ENCODE data around the gene ILDR2. TPM values are rescaled to one million over a fixed set of nuclear protein-coding genes. Genes with fewer than 3 reads are reported as not detected.

The ILDR2 gene
- total RNA-seq, 1 experiment from 2014 or later: not detected

DNA sequence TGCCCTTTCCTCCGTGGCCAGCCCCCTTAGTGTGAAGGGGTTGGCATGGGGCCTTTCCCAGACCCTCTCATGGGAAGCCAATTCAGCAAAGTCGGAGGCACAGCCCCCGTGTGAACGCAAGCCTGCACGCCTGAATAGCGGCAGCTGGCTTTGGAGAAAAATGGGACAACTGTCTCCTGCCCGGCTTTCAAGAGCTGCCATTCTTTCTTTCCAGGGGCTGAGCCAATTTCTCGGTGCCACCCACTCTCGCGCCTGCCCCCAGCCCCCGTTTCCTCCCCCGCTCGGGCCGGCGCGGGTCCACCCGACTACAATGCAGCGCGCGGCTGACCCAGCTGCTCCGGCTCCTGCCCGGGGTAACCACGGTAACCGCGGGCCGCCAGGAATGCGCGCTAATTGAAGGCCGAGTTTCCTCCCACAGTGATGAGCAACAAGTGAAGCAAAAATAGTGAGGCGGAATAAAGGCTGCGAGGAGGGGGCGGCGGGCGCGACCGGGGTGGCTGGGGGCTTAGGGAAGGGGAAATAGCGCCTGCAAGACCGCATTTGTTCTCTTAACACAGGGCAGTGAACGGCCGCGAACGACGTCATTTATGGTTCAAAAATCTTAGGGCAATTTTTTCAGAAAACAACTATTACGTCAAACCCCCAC lies 27.8 kb downstream of the ILDR2 start:
- TF ChIP-seq CTCF (conservative IDR thresholded peaks at IDR 0.05; ENCODE audit: low read depth, low read length) (no peak), EZH2 (IDR thresholded peaks at IDR 0.05; ENCODE audit: borderline replicate concordance, low read depth, low read length, poor library complexity, severe bottlenecking) (peak; percentile 78)
- H3K4me1 ChIP-seq (ENCODE audit: insufficient read depth, low read length, poor library complexity, severe bottlenecking): no peaks in the 10 kb centered on the region
- no peaks in the 10 kb centered on the region for H3K9me3 ChIP-seq (ENCODE audit: low read depth, low read length, poor library complexity, severe bottlenecking)
- ChIA-PET POLR2A (ENCODE audit: low non-redundant PET) (no interaction called here), CTCF (no interaction called here)
- no peak overlapping the region for H3K27ac ChIP-seq (ENCODE audit: low read depth, low read length, poor library complexity, severe bottlenecking)
- no peaks in the 10 kb centered on the region for H3K36me3 ChIP-seq (ENCODE audit: insufficient read depth, low read length, poor library complexity, severe bottlenecking)
- DNase-seq (ENCODE audit: low spot score): peak; percentile 21
- BruUV-seq (replicated peaks): no TSS peak
- no peak overlapping the region for H3K4me3 ChIP-seq (ENCODE audit: low read depth, low read length, poor library complexity, severe bottlenecking)
- intact Hi-C loops (cut with micrococcal nuclease; ENCODE audit: unreplicated experiment): no loop called here
- H3K27me3 ChIP-seq (replicated peaks; ENCODE audit: insufficient read depth, low read depth, low read length, poor library complexity): peaks cover 91% of the 10 kb centered on the region

- no peak overlapping the region for H3K4me3 ChIP-seq (ENCODE audit: low read depth, low read length, poor library complexity, severe bottlenecking)
- H3K9me3 ChIP-seq (ENCODE audit: low read depth, low read length, poor library complexity, severe bottlenecking): no peaks in the 10 kb centered on the region
- no TSS peak for BruUV-seq (replicated peaks)
- ChIA-PET CTCF (no interaction called here), POLR2A (ENCODE audit: low non-redundant PET) (no interaction called here)
- no peak for DNase-seq (ENCODE audit: low spot score)
- no peak overlapping the region for H3K27ac ChIP-seq (ENCODE audit: low read depth, low read length, poor library complexity, severe bottlenecking)
- intact Hi-C loops (cut with micrococcal nuclease; ENCODE audit: unreplicated experiment): no loop called here
- no peak for TF ChIP-seq CTCF (conservative IDR thresholded peaks at IDR 0.05; ENCODE audit: low read depth, low read length)
- no peak for TF ChIP-seq EZH2 (IDR thresholded peaks at IDR 0.05; ENCODE audit: borderline replicate concordance, low read depth, low read length, poor library complexity, severe bottlenecking)
- H3K36me3 ChIP-seq (ENCODE audit: insufficient read depth, low read length, poor library complexity, severe bottlenecking): no peaks in the 10 kb centered on the region
- H3K4me1 ChIP-seq (ENCODE audit: insufficient read depth, low read length, poor library complexity, severe bottlenecking): no peaks in the 10 kb centered on the region
- H3K27me3 ChIP-seq (replicated peaks; ENCODE audit: insufficient read depth, low read depth, low read length, poor library complexity): peaks cover 72% of the 10 kb centered on the region
These were observed 31.0 kb downstream of the ILDR2 start for GRCh38 chr1:166944186-166944967.

DNA sequence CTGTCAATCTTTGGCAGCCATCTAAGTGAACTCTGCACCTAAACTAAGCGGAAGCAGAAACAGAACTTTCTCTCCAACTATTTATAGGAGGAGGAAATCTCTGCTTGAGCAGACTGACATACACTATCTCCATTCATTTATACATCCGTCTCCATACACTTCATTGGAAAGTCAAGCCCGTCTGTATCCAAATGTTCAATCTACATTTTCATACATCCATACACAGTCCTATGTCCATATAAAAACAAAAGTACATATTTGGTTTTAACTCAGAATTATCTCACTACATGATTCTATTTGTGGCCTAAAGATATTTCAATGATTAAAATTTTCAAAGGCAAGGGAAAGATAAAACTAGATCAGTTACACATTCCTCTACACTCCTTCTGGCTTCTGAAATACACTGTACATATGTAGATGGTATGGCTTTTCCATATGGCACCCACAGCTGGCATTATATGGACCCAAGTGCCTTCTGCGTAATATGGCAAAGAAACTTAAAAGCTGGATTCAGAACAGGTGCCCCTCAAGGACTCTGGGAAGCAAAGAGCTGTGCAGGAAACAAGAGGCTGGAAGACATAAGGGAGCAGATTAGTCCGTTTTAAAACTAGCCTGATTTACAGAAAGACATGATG lies 35.5 kb downstream of the ILDR2 start:
- peaks cover 62% of the 10 kb centered on the region for H3K27me3 ChIP-seq (replicated peaks; ENCODE audit: insufficient read depth, low read depth, low read length, poor library complexity)
- H3K27ac ChIP-seq (ENCODE audit: low read depth, low read length, poor library complexity, severe bottlenecking): no peak overlapping the region
- H3K4me3 ChIP-seq (ENCODE audit: low read depth, low read length, poor library complexity, severe bottlenecking): no peak overlapping the region
- H3K9me3 ChIP-seq (ENCODE audit: low read depth, low read length, poor library complexity, severe bottlenecking): no peaks in the 10 kb centered on the region
- no peaks in the 10 kb centered on the region for H3K4me1 ChIP-seq (ENCODE audit: insufficient read depth, low read length, poor library complexity, severe bottlenecking)
- ChIA-PET POLR2A (ENCODE audit: low non-redundant PET) (no interaction called here), CTCF (no interaction called here)
- intact Hi-C loops (cut with micrococcal nuclease; ENCODE audit: unreplicated experiment): no loop called here
- BruUV-seq (replicated peaks): no TSS peak
- TF ChIP-seq EZH2 (IDR thresholded peaks at IDR 0.05; ENCODE audit: borderline replicate concordance, low read depth, low read length, poor library complexity, severe bottlenecking) (no peak), CTCF (conservative IDR thresholded peaks at IDR 0.05; ENCODE audit: low read depth, low read length) (no peak)
- no peak for DNase-seq (ENCODE audit: low spot score)
- H3K36me3 ChIP-seq (ENCODE audit: insufficient read depth, low read length, poor library complexity, severe bottlenecking): no peaks in the 10 kb centered on the region

Data from A673 (cell line).